GM12878 (cell line): ENCODE measurements around the gene REM2. TPM values are rescaled to one million over a fixed set of nuclear protein-coding genes. Genes with fewer than 3 reads are reported as not detected.

ENCODE experiments used
- ATF7 ChIP-seq: fragments of 450-650 bp; IDR thresholded peaks from 2 replicates; pipeline ENCODE4 v1.6.1; 2016; ENCODE audit warnings: low read depth, mild to moderate bottlenecking
- BACH1 ChIP-seq: fragments of 450-650 bp; IDR thresholded peaks from 2 replicates; pipeline ENCODE4 v1.6.1; 2017; ENCODE audit warnings: mild to moderate bottlenecking, borderline replicate concordance
- BCL11A ChIP-seq: IDR thresholded peaks from 2 replicates; pipeline ENCODE4 v1.6.1; 2011; ENCODE audit warnings: low read depth, low read length
- CBX3 ChIP-seq: fragments of 200-600 bp; sonication (generic); IDR thresholded peaks from 2 replicates; pipeline ENCODE4 v1.6.1; 2016; ENCODE audit warnings: low read depth, borderline replicate concordance
- HDAC2 ChIP-seq: fragments of 200-600 bp; sonication (generic); IDR thresholded peaks from 2 replicates; pipeline ENCODE4 v1.6.1; 2017
- IKZF1 ChIP-seq: fragments of 450-650 bp; conservative IDR thresholded peaks from 2 replicates; pipeline ENCODE4 v1.6.1; 2017; ENCODE audit warnings: antibody characterized with exemption, mild to moderate bottlenecking
- JUNB ChIP-seq: IDR thresholded peaks from 2 replicates; pipeline ENCODE4 v1.6.1; 2016; ENCODE audit warnings: antibody characterized with exemption, mild to moderate bottlenecking
- MEF2A ChIP-seq: IDR thresholded peaks from 2 replicates; pipeline ENCODE4 v1.6.1; 2011; ENCODE audit warnings: low read depth, mild to moderate bottlenecking, low read length, moderate library complexity; ENCODE audit not compliant: insufficient read depth
- NFXL1 ChIP-seq: fragments of 450-650 bp; IDR thresholded peaks from 2 replicates; pipeline ENCODE4 v1.6.1; 2017; ENCODE audit warnings: antibody characterized with exemption, mild to moderate bottlenecking, borderline replicate concordance
- NR2C1 ChIP-seq: fragments of 450-650 bp; IDR thresholded peaks from 2 replicates; pipeline ENCODE4 v1.6.1; 2017; ENCODE audit warnings: antibody characterized with exemption, mild to moderate bottlenecking, moderate library complexity
- PAX8 ChIP-seq: fragments of 450-650 bp; IDR thresholded peaks from 2 replicates; pipeline ENCODE4 v1.6.1; 2017; ENCODE audit warnings: mild to moderate bottlenecking, moderate library complexity
- POLR2AphosphoS5 ChIP-seq: IDR thresholded peaks from 2 replicates; pipeline ENCODE4 v1.6.1; 2011; ENCODE audit warnings: mild to moderate bottlenecking, low read length, inconsistent platforms
- REST ChIP-seq: IDR thresholded peaks from 2 replicates; pipeline ENCODE4 v1.6.1; 2012; ENCODE audit warnings: mild to moderate bottlenecking, low read depth, low read length
- SMC3 ChIP-seq: IDR thresholded peaks from 2 replicates; pipeline ENCODE4 v1.6.1; 2011; ENCODE audit warnings: low read length, improper control_type of control experiment, borderline replicate concordance
- SPI1 ChIP-seq: IDR thresholded peaks from 2 replicates; pipeline ENCODE4 v1.6.1; 2011; ENCODE audit warnings: low read depth, mild to moderate bottlenecking, low read length, moderate library complexity, borderline replicate concordance; ENCODE audit not compliant: insufficient read depth
- TCF7 ChIP-seq: IDR thresholded peaks from 2 replicates; pipeline ENCODE4 v1.6.1; 2014; ENCODE audit warnings: antibody characterized with exemption, borderline replicate concordance
- ZNF24 ChIP-seq: fragments of 450-650 bp; IDR thresholded peaks from 2 replicates; pipeline ENCODE4 v1.6.1; 2017; ENCODE audit warnings: antibody characterized with exemption, mild to moderate bottlenecking
- polyA plus RNA-seq, 11 experiments: library from polyadenylated mRNA; depleted of rRNA in 4 of 11; unstranded in 6 of 11; stranded (reverse) in 5 of 11; fragments of >200 nt; fragmentation: Nextera tagmentation in 4 of 11; fragmentation: Illumina TruSeq in 1 of 11; extraction: Ambion mirVana in 4 of 11; extraction: Trizol in 1 of 11; gene quantifications; 1 replicate in 1 of 11; 2 replicates in 10 of 11; pipeline versions ENCODE4 v1.2.1 to v1.2.3, GENCODE V29; 2011 to 2016; ENCODE audit warnings: inconsistent platforms in 2 of 11, missing spikeins in 2 of 11, low read depth in 1 of 11
- total RNA-seq, 4 experiments: library from RNA; depleted of rRNA in 3 of 4; stranded (reverse); fragments of >200 nt in 3 of 4; fragmentation: Illumina TruSeq in 1 of 4; extraction: Trizol in 1 of 4; gene quantifications; 2 replicates each; pipeline versions ENCODE4 v1.2.1 to v1.2.3, GENCODE V29; 2013 to 2021
- TF ChIP-seq, protein P1 (sequence below): fragments of 450-650 bp; IDR thresholded peaks from 2 replicates; pipeline ENCODE4 v1.6.1; 2017; ENCODE audit warnings: mild to moderate bottlenecking, moderate library complexity
- TF ChIP-seq, protein P2 (sequence below): IDR thresholded peaks from 2 replicates; pipeline ENCODE4 v1.6.1; 2011; ENCODE audit warnings: borderline replicate concordance, low read depth, mild to moderate bottlenecking, moderate library complexity, low read length; ENCODE audit not compliant: insufficient read depth, poor library complexity, severe bottlenecking
- TF ChIP-seq, protein P3 (sequence below): fragments of 450-650 bp; formaldehyde crosslinking; IDR thresholded peaks from 2 replicates; pipeline ENCODE4 v1.4.0; 2022; ENCODE audit warnings: mild to moderate bottlenecking, moderate library complexity

REM2 gene
- total and polyA plus RNA-seq, 10 of the 15 experiments (the other 5 are each of a cell fraction or from before 2014, with no cell fraction given), result 0.27 to 1.5 (median 0.83) TPM

- TF ChIP-seq, protein P1, sequence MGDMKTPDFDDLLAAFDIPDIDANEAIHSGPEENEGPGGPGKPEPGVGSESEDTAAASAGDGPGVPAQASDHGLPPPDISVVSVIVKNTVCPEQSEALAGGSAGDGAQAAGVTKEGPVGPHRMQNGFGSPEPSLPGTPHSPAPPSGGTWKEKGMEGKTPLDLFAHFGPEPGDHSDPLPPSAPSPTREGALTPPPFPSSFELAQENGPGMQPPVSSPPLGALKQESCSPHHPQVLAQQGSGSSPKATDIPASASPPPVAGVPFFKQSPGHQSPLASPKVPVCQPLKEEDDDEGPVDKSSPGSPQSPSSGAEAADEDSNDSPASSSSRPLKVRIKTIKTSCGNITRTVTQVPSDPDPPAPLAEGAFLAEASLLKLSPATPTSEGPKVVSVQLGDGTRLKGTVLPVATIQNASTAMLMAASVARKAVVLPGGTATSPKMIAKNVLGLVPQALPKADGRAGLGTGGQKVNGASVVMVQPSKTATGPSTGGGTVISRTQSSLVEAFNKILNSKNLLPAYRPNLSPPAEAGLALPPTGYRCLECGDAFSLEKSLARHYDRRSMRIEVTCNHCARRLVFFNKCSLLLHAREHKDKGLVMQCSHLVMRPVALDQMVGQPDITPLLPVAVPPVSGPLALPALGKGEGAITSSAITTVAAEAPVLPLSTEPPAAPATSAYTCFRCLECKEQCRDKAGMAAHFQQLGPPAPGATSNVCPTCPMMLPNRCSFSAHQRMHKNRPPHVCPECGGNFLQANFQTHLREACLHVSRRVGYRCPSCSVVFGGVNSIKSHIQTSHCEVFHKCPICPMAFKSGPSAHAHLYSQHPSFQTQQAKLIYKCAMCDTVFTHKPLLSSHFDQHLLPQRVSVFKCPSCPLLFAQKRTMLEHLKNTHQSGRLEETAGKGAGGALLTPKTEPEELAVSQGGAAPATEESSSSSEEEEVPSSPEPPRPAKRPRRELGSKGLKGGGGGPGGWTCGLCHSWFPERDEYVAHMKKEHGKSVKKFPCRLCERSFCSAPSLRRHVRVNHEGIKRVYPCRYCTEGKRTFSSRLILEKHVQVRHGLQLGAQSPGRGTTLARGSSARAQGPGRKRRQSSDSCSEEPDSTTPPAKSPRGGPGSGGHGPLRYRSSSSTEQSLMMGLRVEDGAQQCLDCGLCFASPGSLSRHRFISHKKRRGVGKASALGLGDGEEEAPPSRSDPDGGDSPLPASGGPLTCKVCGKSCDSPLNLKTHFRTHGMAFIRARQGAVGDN, result peak; percentile 57; the same call in 1 of the 2 replicates
- TF ChIP-seq, protein P2, sequence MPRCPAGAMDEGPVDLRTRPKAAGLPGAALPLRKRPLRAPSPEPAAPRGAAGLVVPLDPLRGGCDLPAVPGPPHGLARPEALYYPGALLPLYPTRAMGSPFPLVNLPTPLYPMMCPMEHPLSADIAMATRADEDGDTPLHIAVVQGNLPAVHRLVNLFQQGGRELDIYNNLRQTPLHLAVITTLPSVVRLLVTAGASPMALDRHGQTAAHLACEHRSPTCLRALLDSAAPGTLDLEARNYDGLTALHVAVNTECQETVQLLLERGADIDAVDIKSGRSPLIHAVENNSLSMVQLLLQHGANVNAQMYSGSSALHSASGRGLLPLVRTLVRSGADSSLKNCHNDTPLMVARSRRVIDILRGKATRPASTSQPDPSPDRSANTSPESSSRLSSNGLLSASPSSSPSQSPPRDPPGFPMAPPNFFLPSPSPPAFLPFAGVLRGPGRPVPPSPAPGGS, result no peak
- TF ChIP-seq HDAC2 (no peak), BACH1 (peak; percentile 73; the same call in 1 of the 2 replicates), NFXL1 (no peak), PAX8 (no peak), JUNB (no peak; the same call in 1 of the 2 replicates), SMC3 (no peak), CBX3 (no peak), BCL11A (peak; percentile 49; the same call in 1 of the 2 replicates), POLR2AphosphoS5 (no peak), NR2C1 (no peak), ATF7 (no peak), TCF7 (no peak), SPI1 (no peak), ZNF24 (no peak), IKZF1 (peak; percentile 52), MEF2A (no peak), REST (no peak)
- TF ChIP-seq, protein P3, sequence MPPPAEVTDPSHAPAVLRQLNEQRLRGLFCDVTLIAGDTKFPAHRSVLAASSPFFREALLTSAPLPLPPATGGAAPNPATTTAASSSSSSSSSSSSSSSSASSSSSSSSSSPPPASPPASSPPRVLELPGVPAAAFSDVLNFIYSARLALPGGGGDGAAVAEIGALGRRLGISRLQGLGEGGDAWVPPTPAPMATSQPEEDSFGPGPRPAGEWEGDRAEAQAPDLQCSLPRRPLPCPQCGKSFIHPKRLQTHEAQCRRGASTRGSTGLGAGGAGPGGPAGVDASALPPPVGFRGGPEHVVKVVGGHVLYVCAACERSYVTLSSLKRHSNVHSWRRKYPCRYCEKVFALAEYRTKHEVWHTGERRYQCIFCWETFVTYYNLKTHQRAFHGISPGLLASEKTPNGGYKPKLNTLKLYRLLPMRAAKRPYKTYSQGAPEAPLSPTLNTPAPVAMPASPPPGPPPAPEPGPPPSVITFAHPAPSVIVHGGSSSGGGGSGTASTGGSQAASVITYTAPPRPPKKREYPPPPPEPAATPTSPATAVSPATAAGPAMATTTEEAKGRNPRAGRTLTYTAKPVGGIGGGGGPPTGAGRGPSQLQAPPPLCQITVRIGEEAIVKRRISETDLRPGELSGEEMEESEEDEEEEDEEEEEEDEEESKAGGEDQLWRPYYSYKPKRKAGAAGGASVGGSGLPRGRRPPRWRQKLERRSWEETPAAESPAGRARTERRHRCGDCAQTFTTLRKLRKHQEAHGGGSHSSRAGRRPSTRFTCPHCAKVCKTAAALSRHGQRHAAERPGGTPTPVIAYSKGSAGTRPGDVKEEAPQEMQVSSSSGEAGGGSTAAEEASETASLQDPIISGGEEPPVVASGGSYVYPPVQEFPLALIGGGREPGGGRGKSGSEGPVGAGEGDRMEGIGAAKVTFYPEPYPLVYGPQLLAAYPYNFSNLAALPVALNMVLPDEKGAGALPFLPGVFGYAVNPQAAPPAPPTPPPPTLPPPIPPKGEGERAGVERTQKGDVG (CRISPR knock-in tag), result no peak
These were observed 5.0 kb downstream of the REM2 start (continued) for GRCh38 chr14:22887990-22888378.
